Measurements from ENCODE around the gene DMKN. TPM values are rescaled to one million over a fixed set of nuclear protein-coding genes. Genes with fewer than 3 reads are reported as not detected.
A peak's percentile ranks its signal among the peaks of the same experiment; 100 is the strongest.

The DMKN gene
- total and polyA plus RNA-seq, 8 donors: 92.5 to 140 (median 111) TPM

DNA sequence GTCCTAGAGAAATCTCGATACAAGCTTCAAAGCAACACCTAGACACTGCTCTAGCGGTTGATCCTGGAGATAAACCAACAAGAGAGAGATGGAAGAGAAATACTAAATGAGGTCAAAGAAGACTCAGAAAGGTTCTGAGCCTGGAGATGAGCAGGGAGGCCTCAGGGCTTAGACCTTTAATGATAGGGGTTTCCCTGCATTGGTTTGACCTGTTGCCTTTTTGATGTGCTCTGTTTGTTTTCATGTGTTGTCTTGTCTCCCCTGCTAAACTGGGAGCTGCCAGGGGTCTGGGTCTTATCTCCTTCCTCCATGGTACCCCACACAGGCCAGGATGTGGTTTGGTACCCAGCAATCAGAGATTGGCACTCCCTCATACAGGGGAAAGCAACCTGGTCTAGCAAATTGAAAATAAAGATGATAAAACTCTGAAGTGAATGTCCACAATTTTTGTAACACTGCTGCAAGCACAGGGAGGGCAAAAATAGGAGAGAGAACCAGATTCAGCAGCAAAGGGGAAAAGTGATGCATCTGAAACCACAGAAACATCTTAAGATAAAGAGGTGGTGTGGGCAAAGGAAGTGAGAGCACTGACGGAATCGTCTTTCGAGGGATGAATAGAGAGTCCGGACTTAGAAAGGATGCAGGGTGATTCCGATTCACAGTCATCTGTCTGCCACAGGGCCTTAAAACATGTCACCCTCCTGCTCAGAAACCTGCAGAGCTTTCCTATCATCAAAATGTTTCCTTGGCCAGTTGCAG is 61.9 kb downstream of the DMKN start:
- Histone ChIP-seq H3K4me3 (peak overlapping the region in 1 of 2 donors; percentile 44), H3K27ac (peak overlapping the region in 1 of 2 donors; percentile 18), H3K36me3 (peaks cover 0 to 10% of the 10 kb centered on the region in 2 donors), H3K9me3 (no peaks in the 10 kb centered on the region), H3K4me1 (peaks cover 0 to 75% of the 10 kb centered on the region in 2 donors), H3K27me3 (peaks cover 0 to 13% of the 10 kb centered on the region in 2 donors)
- ATAC-seq: no peak
- intact Hi-C loops (cut with DNase I): no loop called here
- DNase-seq: no peak
- TF ChIP-seq, protein P1, sequence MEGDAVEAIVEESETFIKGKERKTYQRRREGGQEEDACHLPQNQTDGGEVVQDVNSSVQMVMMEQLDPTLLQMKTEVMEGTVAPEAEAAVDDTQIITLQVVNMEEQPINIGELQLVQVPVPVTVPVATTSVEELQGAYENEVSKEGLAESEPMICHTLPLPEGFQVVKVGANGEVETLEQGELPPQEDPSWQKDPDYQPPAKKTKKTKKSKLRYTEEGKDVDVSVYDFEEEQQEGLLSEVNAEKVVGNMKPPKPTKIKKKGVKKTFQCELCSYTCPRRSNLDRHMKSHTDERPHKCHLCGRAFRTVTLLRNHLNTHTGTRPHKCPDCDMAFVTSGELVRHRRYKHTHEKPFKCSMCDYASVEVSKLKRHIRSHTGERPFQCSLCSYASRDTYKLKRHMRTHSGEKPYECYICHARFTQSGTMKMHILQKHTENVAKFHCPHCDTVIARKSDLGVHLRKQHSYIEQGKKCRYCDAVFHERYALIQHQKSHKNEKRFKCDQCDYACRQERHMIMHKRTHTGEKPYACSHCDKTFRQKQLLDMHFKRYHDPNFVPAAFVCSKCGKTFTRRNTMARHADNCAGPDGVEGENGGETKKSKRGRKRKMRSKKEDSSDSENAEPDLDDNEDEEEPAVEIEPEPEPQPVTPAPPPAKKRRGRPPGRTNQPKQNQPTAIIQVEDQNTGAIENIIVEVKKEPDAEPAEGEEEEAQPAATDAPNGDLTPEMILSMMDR (IDR thresholded peaks at IDR 0.05): no peak

DNA sequence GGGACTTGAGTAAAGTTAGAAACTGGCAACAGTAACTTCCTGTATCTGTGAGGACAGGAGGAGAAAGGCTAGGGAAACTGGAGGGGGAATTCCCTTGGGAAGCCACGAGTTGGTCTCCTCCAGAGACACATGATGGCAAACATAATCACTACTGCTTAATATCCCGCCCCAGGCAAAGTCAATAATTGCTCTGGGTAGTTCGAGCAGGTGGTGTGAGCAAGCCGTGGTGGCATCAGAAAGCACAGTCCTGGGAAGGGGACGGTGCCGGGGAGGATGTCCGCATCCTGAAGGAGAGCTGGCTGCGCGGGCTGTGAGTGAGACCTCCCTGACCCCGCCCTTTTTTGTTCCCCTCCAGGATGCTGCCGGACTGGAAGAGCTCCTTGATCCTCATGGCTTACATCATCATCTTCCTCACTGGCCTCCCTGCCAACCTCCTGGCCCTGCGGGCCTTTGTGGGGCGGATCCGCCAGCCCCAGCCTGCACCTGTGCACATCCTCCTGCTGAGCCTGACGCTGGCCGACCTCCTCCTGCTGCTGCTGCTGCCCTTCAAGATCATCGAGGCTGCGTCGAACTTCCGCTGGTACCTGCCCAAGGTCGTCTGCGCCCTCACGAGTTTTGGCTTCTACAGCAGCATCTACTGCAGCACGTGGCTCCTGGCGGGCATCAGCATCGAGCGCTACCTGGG is 63.9 kb downstream of the DMKN start:
- Histone ChIP-seq H3K9me3 (no peaks in the 10 kb centered on the region), H3K4me3 (peak overlapping the region in 1 of 2 donors; percentile 44), H3K27me3 (peaks cover 0 to 13% of the 10 kb centered on the region in 2 donors), H3K4me1 (peaks cover 0 to 80% of the 10 kb centered on the region in 2 donors), H3K36me3 (peaks cover 0 to 10% of the 10 kb centered on the region in 2 donors), H3K27ac (peak overlapping the region in 1 of 2 donors; percentile 91)
- TF ChIP-seq, protein P1 (IDR thresholded peaks at IDR 0.05): no peak
- no peak for DNase-seq
- ATAC-seq: peak; percentile 9
- intact Hi-C loops (cut with DNase I): no loop called here

DNA sequence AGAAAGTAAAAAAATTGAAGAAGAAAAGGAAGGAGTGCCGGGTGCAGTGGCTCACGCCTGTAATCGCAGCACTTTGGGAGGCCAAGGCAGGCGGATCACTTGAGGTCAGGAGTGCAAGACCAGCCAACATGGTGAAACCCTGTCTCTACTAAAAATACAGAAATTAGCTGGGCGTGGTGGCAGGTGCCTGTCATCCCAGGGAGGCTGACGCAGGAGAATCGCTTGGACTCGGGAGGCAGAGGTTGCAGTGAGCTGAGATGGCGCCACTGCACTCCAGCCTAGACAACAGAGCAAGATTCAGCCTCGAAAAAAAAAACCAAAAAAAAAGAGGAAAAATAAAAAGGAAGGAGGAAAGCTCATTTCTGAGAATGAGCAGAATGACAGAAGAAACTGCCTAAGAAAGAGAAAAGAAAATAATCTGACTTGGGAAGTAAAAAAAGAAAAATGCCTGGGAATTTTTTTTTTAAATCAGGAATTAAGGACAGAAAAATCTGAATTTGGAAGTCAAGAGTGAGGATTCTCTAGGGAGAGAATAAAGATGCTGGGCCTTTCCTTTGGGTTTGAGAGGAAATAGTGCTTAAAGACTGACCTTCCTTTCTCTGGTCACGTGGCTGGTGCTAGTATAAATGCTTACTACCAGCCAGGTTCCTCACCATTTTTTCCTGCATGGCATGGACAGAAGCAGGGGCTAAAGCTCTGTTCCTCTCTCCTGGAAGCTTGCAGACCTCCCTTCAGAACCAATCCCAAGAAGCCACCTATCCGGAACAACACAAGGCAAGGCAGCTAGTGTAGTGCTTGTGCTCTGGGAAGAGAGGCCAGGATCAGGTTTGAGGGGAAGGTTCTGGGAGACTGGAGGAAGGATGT is 65.6 kb downstream of the DMKN start, which contains the start of gene FFAR2:
Gene FFAR2 (plus strand): TSS at position 652 of the 864 bp plus-strand sequence. CDS start 1,458 bp downstream, outside the sequence.
- intact Hi-C loops (cut with DNase I): no loop called here
- H3K27ac ChIP-seq: peak within 1 kb of the TSS in 1 of 2 donors; percentile 91
- DNase-seq: no peak
- H3K36me3 ChIP-seq: peaks cover 0 to 10% of the 10 kb centered on the region in 2 donors
- peak within 1 kb of the TSS in 1 of 2 donors; percentile 44 for H3K4me3 ChIP-seq
- no peak for ATAC-seq
- H3K27me3 ChIP-seq: peaks cover 0 to 13% of the 10 kb centered on the region in 2 donors
- H3K9me3 ChIP-seq: no peaks in the 10 kb centered on the region
- peaks cover 0 to 82% of the 10 kb centered on the region in 2 donors for H3K4me1 ChIP-seq
- TF ChIP-seq, protein P1 (IDR thresholded peaks at IDR 0.05): no peak

Other genes starting within 250 kb of the DMKN start
- gene USF2, start 244.7 kb downstream of the DMKN start, total RNA-seq: 100 to 1,000 TPM; 123 to 148 TPM
- gene USF2, start 244.7 kb downstream of the DMKN start, polyA plus RNA-seq (ENCODE audit: insufficient read length in 6 of 6): 100 to 1,000 TPM; 149 to 187 (median 165) TPM
- 1 to 10 TPM; 1.1 to 1.9 TPM for gene HAMP, start 231.1 kb downstream of the DMKN start, total RNA-seq
- gene HAMP, start 231.1 kb downstream of the DMKN start, polyA plus RNA-seq (ENCODE audit: insufficient read length in 6 of 6): under 1 TPM; 0.20 to 0.85 (median 0.41) TPM
- gene MAG, start 221.5 kb downstream of the DMKN start, total RNA-seq: not detected
- 10 to 100 TPM in 2 of 6 donors, 1 to 10 TPM in 4; 1.3 to 14.4 (median 6.2) TPM for gene MAG, start 221.5 kb downstream of the DMKN start, polyA plus RNA-seq (ENCODE audit: insufficient read length in 6 of 6)
- 10 to 100 TPM in 1 of 2 donors, 1 to 10 TPM in 1; 6.5 to 13.8 TPM for gene CD22, start 184.5 kb downstream of the DMKN start, total RNA-seq
- gene CD22, start 184.5 kb downstream of the DMKN start, polyA plus RNA-seq (ENCODE audit: insufficient read length in 6 of 6): 10 to 100 TPM in 4 of 6 donors, 1 to 10 TPM in 2; 5.2 to 63.2 (median 19.7) TPM
- not detected for gene FFAR1, start 165.7 kb downstream of the DMKN start, total RNA-seq
- gene FFAR1, start 165.7 kb downstream of the DMKN start, polyA plus RNA-seq (ENCODE audit: insufficient read length in 6 of 6): under 1 TPM; 0.06 to 0.74 (median 0.28) TPM
- 1 to 10 TPM in 1 of 2 donors, not detected in 1; 1.6 TPM for gene FFAR3, start 155.2 kb downstream of the DMKN start, total RNA-seq
- gene FFAR3, start 155.2 kb downstream of the DMKN start, polyA plus RNA-seq (ENCODE audit: insufficient read length in 6 of 6): under 1 TPM in 5 of 6 donors, not detected in 1; 0.09 to 0.49 (median 0.28) TPM
- gene GPR42, start 142.6 kb downstream of the DMKN start, total RNA-seq: not detected
- under 1 TPM in 3 of 6 donors, not detected in 3; 0.11 to 0.24 (median 0.14) TPM for gene GPR42, start 142.6 kb downstream of the DMKN start, polyA plus RNA-seq (ENCODE audit: insufficient read length in 6 of 6)
- gene FFAR2, start 65.4 kb downstream of the DMKN start, total RNA-seq: 10 to 100 TPM in 1 of 2 donors, under 1 TPM in 1; 0.85 to 26.6 TPM
- under 1 TPM in 5 of 6 donors, not detected in 1; 0.18 to 0.79 (median 0.34) TPM for gene FFAR2, start 65.4 kb downstream of the DMKN start, polyA plus RNA-seq (ENCODE audit: insufficient read length in 6 of 6)
- not detected for gene KRTDAP, start 23.2 kb downstream of the DMKN start, total RNA-seq
- 1 to 10 TPM in 5 of 6 donors, under 1 TPM in 1; 0.98 to 2.2 (median 1.8) TPM for gene KRTDAP, start 23.2 kb downstream of the DMKN start, polyA plus RNA-seq (ENCODE audit: insufficient read length in 6 of 6)
- gene SBSN, start 14.7 kb upstream of the DMKN start, total RNA-seq: under 1 TPM in 1 of 2 donors, not detected in 1; 0.20 TPM
- gene SBSN, start 14.7 kb upstream of the DMKN start, polyA plus RNA-seq (ENCODE audit: insufficient read length in 6 of 6): under 1 TPM in 2 of 6 donors, not detected in 4; 0.09 to 0.11 TPM
- gene GAPDHS, start 19.8 kb upstream of the DMKN start, total RNA-seq: not detected
- gene GAPDHS, start 19.8 kb upstream of the DMKN start, polyA plus RNA-seq (ENCODE audit: insufficient read length in 6 of 6): not detected
- gene TMEM147, start 32.0 kb upstream of the DMKN start, total RNA-seq: 100 to 1,000 TPM in 1 of 2 donors, 10 to 100 TPM in 1; 98.3 to 112 TPM
- gene TMEM147, start 32.0 kb upstream of the DMKN start, polyA plus RNA-seq (ENCODE audit: insufficient read length in 6 of 6): 10 to 100 TPM; 52.7 to 62.3 (median 55.2) TPM
- gene ATP4A, start 50.0 kb upstream of the DMKN start, total RNA-seq: not detected
- gene ATP4A, start 50.0 kb upstream of the DMKN start, polyA plus RNA-seq (ENCODE audit: insufficient read length in 6 of 6): not detected
- not detected for gene PMIS2, start 72.5 kb upstream of the DMKN start, total RNA-seq
- not detected for gene PMIS2, start 72.5 kb upstream of the DMKN start, polyA plus RNA-seq (ENCODE audit: insufficient read length in 6 of 6)
- gene HAUS5, start 99.1 kb upstream of the DMKN start, total RNA-seq: 10 to 100 TPM; 12.1 to 12.7 TPM
- gene HAUS5, start 99.1 kb upstream of the DMKN start, polyA plus RNA-seq (ENCODE audit: insufficient read length in 6 of 6): 10 to 100 TPM; 22.5 to 32.7 (median 26.7) TPM
- 10 to 100 TPM; 57.8 to 64.1 TPM for gene RBM42, start 115.4 kb upstream of the DMKN start, total RNA-seq
- 10 to 100 TPM; 48.4 to 67.0 (median 61.3) TPM for gene RBM42, start 115.4 kb upstream of the DMKN start, polyA plus RNA-seq (ENCODE audit: insufficient read length in 6 of 6)
- 1 to 10 TPM in 1 of 2 donors, under 1 TPM in 1; 0.79 to 1.0 TPM for gene ETV2, start 128.1 kb upstream of the DMKN start, total RNA-seq
- gene ETV2, start 128.1 kb upstream of the DMKN start, polyA plus RNA-seq (ENCODE audit: insufficient read length in 6 of 6): 1 to 10 TPM; 1.5 to 3.5 (median 2.2) TPM
- 100 to 1,000 TPM; 291 to 295 TPM for gene COX6B1, start 134.7 kb upstream of the DMKN start, total RNA-seq
- gene COX6B1, start 134.7 kb upstream of the DMKN start, polyA plus RNA-seq (ENCODE audit: insufficient read length in 6 of 6): 100 to 1,000 TPM; 199 to 261 (median 234) TPM
- not detected for gene UPK1A, start 152.9 kb upstream of the DMKN start, total RNA-seq
- under 1 TPM in 4 of 6 donors, not detected in 2; 0.18 to 0.48 (median 0.30) TPM for gene UPK1A, start 152.9 kb upstream of the DMKN start, polyA plus RNA-seq (ENCODE audit: insufficient read length in 6 of 6)
- gene ZBTB32, start 190.9 kb upstream of the DMKN start, total RNA-seq: under 1 TPM; 0.15 to 0.31 TPM
- under 1 TPM; 0.32 to 0.94 (median 0.50) TPM for gene ZBTB32, start 190.9 kb upstream of the DMKN start, polyA plus RNA-seq (ENCODE audit: insufficient read length in 6 of 6)
- 10 to 100 TPM; 29.4 to 39.1 TPM for gene KMT2B, start 204.4 kb upstream of the DMKN start, total RNA-seq
- gene KMT2B, start 204.4 kb upstream of the DMKN start, polyA plus RNA-seq (ENCODE audit: insufficient read length in 6 of 6): 10 to 100 TPM; 27.9 to 38.0 (median 33.9) TPM
- 10 to 100 TPM; 14.1 to 25.8 TPM for gene IGFLR1, start 228.8 kb upstream of the DMKN start, total RNA-seq
- 1 to 10 TPM; 2.0 to 6.1 (median 5.1) TPM for gene IGFLR1, start 228.8 kb upstream of the DMKN start, polyA plus RNA-seq (ENCODE audit: insufficient read length in 6 of 6)
- 10 to 100 TPM; 15.2 to 16.6 TPM for gene U2AF1L4, start 231.8 kb upstream of the DMKN start, total RNA-seq
- 10 to 100 TPM; 16.0 to 20.5 (median 17.7) TPM for gene U2AF1L4, start 231.8 kb upstream of the DMKN start, polyA plus RNA-seq (ENCODE audit: insufficient read length in 6 of 6)
- 10 to 100 TPM; 59.6 to 90.3 TPM for gene PSENEN, start 232.0 kb upstream of the DMKN start, total RNA-seq
- 10 to 100 TPM; 39.6 to 59.7 (median 46.9) TPM for gene PSENEN, start 232.0 kb upstream of the DMKN start, polyA plus RNA-seq (ENCODE audit: insufficient read length in 6 of 6)
- gene LIN37, start 234.9 kb upstream of the DMKN start, total RNA-seq: 1 to 10 TPM; 6.6 to 9.9 TPM
- gene LIN37, start 234.9 kb upstream of the DMKN start, polyA plus RNA-seq (ENCODE audit: insufficient read length in 6 of 6): 10 to 100 TPM; 11.0 to 14.5 (median 12.7) TPM
- 10 to 100 TPM; 38.3 to 39.7 TPM for gene HSPB6, start 243.4 kb upstream of the DMKN start, total RNA-seq
- gene HSPB6, start 243.4 kb upstream of the DMKN start, polyA plus RNA-seq (ENCODE audit: insufficient read length in 6 of 6): 10 to 100 TPM; 51.8 to 91.7 (median 71.3) TPM
- 10 to 100 TPM; 21.8 to 22.2 TPM for gene PROSER3, start 244.5 kb upstream of the DMKN start, total RNA-seq
- 10 to 100 TPM; 19.0 to 21.4 (median 20.8) TPM for gene PROSER3, start 244.5 kb upstream of the DMKN start, polyA plus RNA-seq (ENCODE audit: insufficient read length in 6 of 6)